HG03135 (cell line): ENCODE results near the gene SMC6.
A peak's percentile ranks its signal among the peaks of the same experiment; 100 is the strongest.

ENCODE experiments used
- ATAC-seq: cut with Tn5 transposase; IDR thresholded peaks from one replicate; pipeline ENCODE4 v1.9.1; 2021; ENCODE audit warnings: mild to moderate bottlenecking, moderate library complexity; ENCODE audit not compliant: unreplicated experiment

The SMC6 gene

DNA sequence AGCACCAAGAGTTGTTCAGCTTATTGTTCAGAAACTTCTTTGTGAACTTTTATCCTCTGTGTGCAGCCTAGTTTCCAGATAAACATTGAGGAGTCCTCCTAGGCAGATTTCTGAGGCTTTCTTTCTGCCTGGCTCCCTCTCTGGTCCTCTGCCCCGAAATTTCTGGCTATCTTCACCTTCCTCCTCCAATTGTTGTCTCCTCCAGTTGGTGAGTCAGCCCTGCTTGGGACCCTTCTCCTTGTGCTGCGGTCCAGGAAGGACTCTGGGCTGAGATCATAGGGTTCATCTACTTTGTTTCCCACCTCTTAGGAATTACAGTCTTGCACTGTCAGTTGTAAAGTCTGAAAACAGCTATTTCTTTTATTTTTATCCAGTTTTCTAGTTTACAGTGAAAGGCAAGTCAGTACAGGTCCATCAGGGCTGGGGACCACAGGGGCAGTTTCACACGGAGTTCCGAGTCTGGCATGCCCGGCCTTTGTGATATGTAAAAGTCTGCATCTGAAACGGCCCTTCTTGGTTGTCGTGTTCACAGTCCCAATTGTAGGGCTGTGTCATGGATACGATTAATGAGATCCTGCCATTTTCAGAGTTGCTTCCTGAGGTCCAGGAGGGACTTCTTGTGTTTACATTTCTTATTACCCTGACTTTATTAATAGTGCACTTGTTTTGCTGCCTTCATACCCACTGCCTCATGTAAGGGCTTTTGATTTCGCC lies 100.8 kb downstream of the SMC6 start:
- ATAC-seq, result no peak

DNA sequence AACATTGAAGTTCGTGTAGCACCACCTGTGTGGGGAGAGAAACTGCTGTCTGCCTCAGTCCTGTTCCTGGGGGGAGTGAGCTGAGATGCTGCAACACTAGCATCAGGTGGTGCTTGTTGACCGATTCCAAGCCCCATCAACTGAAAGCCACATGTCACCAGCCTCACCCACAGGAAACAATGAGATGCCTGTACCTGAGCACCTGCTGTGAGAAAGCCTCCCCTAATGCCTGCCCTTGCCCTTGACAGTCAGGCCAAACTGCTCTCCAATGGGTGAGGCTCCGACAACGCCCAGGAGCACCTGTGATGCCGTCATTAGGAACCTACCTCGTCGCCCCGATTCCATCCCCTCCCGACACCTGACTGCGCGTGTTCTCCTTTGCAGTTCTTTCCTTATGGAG lies 104.6 kb downstream of the SMC6 start:
- no peak for ATAC-seq

DNA sequence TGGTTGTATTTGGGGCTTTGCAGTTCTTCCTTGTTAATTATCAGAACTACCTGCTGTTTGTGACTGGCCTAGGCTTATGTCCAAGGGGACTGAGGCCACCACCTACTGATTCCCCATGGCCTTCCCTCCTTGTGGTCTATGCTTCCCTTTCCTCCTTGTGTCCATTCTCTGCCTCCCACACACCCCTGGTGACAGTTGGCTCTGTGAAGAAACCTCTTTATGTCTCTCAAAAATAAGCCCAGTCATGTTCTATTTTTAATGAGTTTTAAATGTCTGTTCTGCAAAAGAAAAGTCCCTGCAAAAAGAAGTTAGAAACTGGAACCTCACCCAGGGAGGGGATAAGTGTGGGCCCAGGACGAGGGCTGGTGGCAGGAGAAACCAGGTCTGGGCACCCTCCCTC lies 105.0 kb downstream of the SMC6 start:
- no peak for ATAC-seq

DNA sequence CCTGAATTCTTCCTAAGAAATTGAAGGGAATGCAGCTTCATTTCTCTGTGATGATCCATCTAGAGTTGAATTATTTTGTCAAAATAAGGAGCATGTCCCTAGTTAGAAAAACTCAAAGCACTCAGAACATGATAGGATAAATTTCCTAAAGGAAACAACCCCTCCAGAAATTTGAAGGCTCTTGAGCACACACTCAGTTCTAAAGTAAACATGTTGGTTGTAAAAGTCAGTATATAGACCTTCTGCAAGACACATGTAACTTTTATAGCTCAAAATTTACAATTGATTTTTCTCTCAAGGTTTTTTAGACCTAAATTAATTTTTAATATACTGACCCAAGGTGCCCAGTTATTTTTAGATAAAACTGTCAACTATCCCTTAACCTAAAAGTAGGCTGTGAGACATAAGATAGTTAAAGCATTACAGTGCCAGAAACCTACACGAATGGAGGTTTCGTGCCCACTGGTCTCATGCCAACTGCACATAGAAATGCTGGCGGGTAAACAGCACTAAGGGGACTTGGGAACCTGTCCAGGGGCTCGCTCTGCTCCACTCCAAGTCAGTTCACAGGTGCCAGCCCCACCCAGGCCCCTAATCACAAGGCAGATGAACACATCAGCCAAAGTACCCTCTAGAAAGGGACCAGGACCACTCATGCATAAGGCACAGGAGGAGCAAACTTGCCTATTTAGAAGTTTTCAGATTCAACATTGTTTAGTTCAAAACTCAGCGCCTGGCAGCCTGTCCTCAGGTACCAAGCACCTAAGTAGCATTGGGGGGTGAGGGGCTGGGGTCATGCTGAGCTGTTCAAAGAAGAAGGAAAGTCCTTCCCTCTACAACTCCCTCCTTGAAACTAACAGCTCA lies 106.5 kb downstream of the SMC6 start:
- no peak for ATAC-seq

DNA sequence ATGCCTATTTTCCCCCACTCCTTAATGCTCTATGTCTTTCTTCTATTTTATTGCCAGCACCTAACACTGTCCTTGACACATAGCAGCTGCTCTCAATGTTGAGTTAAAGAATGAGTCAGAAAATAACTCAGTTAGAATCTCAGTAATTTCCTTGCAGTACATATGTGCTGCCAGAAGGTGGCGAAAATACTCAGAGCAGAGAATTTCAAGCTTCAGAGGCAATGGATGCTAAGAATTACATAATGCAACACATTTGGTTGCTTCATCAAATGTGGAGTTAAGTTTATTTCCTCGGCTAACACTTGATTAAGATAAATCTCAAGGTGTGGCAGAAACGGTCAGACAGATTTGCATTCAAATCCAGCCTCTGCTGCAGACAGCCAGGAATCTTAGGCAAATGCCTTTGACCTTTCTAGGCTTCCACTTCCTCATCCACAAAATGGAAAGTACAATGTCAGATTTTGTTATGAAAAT lies 107.5 kb downstream of the SMC6 start:
- peak; percentile 77 for ATAC-seq

DNA sequence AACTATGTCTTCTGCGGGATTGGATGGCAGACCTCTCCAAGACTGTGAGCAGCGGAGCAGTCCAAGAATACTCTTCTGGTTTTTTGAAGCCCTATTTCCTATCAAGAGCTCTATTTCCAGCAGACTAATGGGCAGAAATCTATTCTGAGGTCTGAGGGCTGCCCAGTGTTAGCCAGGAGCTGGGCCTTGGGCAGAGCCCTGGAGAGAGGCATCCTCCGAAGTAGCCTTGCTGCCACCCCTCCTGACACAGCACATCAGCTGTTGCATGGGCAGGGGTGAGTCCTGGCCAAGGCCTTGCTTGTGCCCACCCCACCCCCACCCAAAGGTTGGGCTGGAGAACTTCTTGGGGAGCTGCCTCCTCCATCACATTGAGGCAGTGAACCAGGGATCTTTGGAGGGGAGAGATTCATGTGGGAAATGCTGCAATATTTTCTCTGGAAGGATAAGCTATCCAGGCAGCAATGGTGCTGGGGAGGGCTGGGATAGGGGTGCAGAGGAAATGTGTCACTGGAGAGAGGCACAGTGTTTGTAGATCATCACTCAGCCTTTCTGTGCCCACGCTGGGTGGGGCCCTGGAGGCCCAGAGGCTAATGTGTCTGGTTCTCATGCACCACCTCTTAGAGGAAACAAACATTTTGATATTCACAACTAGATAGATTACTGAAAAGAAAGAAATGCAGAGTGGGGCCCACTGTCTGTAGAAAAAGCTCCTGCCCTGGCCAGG lies 108.5 kb downstream of the SMC6 start:
- no peak for ATAC-seq

DNA sequence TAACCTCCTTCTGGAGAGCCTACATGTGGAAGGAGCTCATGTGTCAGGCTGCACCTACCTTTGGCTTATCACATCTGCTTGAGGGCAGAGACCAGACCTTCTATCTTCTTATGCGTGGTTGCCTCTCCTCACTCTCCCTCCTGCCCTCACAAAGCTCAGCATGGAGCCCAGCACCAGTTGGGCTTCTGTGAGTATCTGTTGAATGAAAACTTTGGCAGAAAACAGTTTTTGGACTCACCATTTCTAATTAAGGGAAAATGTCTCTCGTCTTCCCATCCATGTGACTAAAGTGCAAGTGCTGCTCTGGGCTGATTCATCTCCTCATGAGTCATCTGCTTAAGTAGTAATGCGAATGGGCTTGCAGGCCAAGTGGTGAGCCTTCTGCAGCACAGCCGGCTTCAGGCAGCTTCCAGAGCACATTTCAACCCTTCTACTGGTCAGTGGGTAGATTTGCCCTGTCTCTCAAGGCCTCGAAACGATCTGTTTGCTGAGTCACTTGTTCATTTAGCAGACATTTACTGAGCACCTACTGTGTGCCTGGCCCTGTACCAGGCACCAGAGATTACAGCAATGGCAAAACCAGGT lies 110.5 kb downstream of the SMC6 start:
- no peak for ATAC-seq

DNA sequence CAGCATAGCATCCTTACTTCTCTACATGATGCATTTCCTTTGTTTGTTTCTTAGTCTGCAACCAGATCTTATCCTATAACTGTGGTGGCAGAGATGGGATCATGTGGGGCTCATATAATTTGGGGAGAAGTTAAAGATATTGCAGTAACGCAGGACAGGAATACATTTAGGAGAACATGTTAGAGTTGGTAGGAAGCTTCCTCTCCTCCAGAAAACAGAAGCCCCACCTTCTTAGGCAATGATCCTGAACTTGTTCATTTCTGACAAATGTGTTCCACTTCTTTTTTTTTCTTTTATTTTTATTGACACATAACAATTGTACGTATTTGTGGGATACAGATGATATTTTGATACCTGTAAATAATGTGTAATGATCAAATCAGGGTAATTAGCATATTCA lies 113.2 kb downstream of the SMC6 start:
- ATAC-seq, result no peak

DNA sequence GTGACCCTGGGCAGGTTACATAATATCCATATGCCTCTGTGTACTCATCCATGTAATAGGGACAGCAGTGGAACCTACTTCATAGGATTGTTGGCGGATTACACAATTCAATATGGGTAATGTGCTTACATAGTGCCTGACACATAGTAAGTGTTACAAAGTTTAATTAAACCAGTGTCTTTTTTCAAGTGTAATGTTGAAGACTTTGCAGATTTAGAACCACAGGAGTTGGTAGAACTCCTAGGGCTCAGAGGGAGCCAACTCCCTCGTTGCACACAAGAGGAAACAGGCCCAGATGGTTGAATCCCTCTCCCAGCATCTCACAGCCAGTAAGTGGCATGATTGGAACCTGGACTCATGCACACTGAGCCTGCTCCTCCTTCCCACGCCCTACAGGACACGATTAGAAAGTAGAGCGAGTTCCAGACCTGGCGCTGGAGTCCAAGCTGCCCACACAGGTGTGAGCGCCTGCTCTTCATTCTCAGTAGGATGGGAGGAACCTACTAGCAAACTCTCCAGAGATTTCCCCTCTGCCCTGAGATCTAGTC lies 115.3 kb downstream of the SMC6 start:
- no peak for ATAC-seq

DNA sequence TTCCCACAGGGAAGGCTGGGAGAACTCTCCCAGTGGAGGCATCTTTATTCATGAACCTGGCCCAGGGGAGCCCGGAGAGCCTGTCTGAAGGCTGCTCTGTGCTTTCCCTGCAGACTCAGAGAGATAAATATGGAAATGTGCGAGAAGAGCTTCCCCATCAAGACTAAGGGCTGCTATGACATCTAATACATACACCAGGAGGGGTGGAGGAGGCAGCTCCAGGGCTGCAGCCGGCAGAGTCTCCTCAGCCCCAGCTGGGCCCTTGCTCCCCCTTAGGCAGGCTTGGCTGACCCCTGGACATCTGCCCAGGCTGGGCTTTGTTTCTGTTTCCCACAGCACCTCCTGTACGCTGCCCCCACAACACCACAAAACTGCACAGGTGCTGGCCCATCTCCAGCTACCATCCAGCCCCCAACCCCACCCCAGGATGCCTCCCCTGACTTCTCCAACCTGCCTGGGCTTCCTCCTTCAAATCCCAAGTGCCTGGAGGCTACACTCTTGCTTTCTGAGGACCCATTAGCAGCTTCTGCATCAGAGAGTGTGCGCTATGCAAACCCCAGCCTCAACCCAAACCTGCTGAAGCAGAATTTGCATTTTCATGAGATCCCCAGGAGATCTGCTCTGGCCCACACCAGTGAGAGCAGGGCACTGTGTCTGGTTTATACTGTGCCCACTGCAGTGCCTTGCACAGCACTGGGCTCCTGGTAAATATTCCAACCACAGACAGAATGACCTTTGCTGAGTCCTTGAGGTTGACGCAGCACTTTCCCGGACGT lies 116.3 kb downstream of the SMC6 start:
- no peak for ATAC-seq

DNA sequence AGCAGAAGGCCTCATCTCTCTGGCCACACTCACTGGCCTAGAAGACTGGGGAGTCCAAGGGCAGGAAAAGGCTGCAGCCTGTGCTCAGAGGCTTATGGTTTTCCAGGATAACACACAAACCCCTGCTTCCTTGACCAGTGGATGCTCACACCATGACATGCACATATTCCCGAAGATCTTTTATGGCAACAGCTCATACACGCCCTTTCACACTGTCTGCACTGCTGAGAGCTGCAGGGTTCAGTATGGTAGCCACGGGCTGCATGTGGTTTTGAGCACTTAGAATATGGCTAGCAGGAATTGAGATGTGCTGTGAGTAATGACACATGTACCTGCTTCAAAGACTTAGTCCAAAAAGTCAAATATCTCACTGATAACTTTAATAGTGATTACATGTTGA lies 117.4 kb downstream of the SMC6 start:
- no peak for ATAC-seq

DNA sequence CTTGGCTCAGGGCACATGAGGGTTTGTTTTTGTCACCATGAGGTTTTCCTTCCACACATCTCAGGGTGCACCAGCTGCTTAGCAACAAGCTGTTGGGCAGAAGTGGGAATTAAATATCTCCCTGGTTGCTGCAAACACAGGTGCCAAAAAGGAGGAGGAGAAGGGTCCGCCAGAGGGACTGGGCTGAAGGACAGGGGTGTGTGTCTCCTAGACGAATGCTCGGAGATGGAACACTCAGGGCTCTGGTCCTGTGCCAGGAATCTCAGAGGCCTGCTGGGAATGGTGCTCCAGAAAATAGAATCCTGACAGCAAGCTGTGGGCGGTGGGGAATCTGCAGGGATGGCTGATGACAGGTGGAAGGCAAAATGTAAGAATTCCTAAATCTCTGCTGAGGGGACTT lies 118.6 kb downstream of the SMC6 start:
- no peak for ATAC-seq

DNA sequence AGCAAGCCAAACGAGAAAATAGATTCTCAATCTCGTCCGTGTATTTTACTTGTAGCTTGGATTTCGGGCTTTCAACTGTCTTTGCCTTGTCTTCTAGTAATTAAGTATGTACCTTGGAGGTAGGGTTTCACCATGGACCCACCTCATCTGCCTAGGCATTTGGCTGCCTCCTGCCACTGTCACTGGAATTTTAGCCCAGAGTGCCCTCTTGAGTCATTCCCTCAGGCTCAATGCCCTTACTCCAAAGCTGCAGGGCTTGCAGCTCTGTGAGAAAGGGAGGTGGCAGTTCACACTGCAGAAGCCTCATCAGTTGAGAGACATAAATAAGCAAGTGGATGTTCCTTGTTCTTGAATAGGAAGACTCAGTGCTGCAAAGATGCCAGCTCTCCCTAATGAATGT lies 123.5 kb downstream of the SMC6 start:
- no peak for ATAC-seq

DNA sequence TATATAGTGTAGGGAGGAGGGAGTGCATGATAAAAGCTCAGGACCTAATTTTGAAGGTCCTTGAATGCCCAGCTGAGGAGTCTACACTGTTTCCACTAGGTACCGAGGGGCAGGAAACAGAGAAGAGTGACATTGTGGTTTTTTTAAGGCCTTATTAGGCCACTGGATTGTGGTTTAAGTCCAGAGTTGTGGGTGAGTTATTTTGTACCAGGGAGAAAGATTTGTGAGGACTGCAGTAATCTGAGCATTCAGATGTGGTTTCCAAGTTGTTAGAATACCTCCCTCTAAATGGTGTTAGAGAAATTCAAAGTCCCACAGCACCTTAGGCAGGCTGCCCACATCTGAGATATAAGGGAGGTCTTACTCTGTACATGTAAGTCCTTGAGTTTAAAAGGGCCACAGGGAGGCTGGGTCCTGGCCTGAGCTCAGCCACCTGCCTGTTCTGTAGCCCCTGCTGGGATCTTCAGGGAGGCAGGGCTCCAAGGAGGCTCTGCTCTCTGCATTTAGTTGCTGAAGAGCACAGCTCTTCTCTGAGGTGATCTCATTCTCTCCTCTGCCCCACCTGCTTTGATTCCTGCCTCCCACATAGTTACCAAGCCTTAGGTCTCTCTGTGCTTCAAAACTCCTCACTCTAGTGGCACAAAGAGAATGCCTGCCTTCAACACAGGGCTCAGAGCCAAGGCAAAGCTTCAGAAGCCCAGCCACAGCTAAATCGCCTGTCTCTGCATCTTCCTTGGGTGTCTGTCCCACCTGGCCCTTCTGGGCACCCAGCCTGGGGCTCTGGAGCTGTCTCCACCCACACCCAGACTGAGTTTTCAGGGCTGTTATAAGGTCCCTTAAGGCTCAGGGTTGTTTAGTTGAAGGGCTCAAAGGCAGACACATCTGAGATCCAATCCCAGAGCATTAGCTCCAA lies 125.0 kb downstream of the SMC6 start:
- no peak for ATAC-seq

DNA sequence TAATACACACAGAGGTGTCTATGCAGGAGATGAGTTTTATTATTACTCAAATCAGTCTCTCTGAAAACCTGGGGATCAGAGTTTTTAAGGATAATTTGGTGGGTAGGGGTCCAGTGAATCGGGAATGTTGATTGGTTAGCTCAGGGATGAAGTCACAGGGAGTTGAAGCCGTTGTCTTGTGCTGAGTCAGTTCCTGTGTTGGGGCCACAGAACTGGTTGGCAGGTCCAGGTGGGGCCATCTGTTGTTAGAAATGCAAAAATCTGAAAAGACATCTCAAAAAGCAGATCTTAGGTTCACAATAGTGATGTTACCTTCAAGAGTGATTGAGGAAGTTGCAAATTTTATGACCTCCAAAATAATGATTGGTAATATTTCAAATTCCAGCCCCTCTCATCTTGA lies 126.2 kb downstream of the SMC6 start:
- no peak for ATAC-seq

DNA sequence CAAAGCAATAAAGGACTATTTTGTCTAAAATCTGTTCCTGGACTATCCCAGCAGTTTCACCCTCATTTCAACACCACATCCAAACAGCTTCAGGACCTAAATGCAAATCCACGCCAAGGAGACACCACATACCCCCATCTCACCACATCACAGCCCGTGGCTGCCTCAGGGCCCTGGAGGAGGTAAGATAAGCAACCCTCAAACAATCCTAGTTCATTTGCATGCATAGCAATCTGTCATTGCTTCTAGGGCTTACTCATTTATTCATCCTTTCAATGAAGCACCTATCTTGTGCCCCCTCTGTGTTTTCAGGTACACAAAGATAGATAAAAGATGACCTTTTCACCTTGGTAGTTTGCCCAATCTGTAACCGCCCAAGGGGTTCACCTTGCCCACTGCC lies 126.6 kb downstream of the SMC6 start:
- ATAC-seq, result no peak

DNA sequence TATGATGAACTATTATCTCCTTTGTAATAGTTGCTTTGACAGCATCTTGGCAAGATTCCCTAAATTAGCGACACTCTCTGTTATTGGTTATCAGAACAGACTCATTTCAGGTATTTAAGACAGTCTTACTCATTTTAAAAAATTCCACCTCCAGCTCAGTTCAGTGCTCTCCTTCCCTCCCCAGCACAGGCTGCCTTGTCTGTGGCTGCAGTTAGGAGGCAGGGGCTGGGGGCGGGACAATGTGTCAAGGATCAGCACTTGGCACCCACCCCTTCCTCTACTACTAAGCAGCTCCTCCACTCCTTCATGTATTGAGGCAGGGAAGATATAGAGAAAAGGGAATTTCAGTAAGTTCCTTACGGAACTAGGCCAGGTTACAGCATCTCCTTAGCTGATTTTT lies 128.2 kb downstream of the SMC6 start:
- no peak for ATAC-seq

DNA sequence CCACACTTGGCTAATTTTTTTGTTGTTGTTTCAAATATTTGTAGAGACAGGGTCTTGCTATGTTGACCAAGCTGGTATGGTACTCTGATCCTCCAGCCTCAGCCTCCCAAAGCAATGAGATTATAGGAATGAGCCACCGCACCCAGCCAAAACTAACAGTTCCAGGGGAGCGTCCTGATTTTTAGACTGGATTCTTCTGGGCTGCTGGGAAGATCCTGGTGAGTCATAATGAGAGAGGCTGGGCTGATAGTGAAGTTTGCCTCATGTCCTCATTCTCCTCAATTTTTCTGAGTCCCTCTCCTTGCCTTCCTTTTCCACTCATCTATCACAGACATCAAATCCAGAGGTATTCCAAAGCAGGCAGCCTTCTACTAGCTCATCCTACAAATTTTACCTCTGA lies 131.8 kb downstream of the SMC6 start:
- ATAC-seq, result no peak

DNA sequence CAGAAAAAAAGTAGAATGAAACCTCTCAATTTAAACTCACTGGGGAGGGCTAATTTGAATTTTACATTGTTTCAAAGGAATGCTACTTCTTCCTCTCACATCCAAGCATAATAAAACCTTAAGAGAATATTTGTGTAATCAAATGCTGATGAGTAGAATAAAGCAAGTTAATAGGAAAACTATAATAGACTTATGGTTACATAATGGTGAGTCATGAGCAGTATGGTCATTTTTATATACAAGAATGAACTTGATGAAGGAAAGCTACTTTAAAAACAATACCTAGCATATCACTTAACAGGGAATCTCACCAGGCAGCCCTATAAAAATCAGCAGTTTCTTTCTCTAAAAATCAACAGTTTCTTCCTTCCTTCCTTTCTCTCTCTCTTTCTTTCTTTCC lies 132.8 kb downstream of the SMC6 start:
- ATAC-seq, result no peak
